Stomach (tissue), 9 donors: ENCODE measurements around the gene CACNB2. TPM values are rescaled to one million over a fixed set of nuclear protein-coding genes. Genes with fewer than 3 reads are reported as not detected.
"Not testable (repeated sequence)": the region's sequence is repeated elsewhere in the genome, so short reads cannot be mapped to it uniquely, and the experiment has no call there.

Experiments used
- DNase-seq, 2 donors: peaks; one replicate each; pipeline versions ENCODE4 v3.0.0 to v3.0.0-alpha.2; 2013 to 2019
- H3K27ac ChIP-seq, 5 donors: fragments of 200-600 bp in 4 of 5; sonication (generic) in 4 of 5; one replicate each; pipeline ENCODE4 v1.5.1; 2013 to 2019; ENCODE audit warnings: mild to moderate bottlenecking in 1 of 5, moderate library complexity in 1 of 5
- H3K27me3 ChIP-seq, 3 donors: fragments of 200-600 bp; sonication (generic); one replicate each; pipeline ENCODE4 v1.5.1; 2017 to 2019; ENCODE audit warnings: mixed run types in 1 of 3
- H3K36me3 ChIP-seq, 4 donors: fragments of 200-600 bp; sonication (generic); 1 replicate in 3 of 4; 2 replicates in 1 of 4; pipeline ENCODE4 v1.5.1; 2016 to 2019
- H3K4me1 ChIP-seq, 4 donors: fragments of 200-600 bp; sonication (generic); one replicate each; pipeline ENCODE4 v1.5.1; 2016 to 2019
- H3K4me3 ChIP-seq, 4 donors: fragments of 200-600 bp; sonication (generic) in 3 of 4; one replicate each; pipeline ENCODE4 v1.5.1; 2016 to 2019; ENCODE audit warnings: mild to moderate bottlenecking in 1 of 4
- H3K9me3 ChIP-seq, 4 donors: fragments of 200-600 bp; sonication (generic); one replicate each; pipeline ENCODE4 v1.5.1; 2016 to 2019
- CTCF ChIP-seq, 7 experiments: fragments of 450-650 bp in 4 of 7; fragments of 200-600 bp in 3 of 7; sonication (generic) in 3 of 7; IDR thresholded peaks; one replicate each; pipeline ENCODE4 v1.5.1; 2016 to 2019; ENCODE audit warnings: antibody characterized with exemption in 7 of 7, control low read depth in 2 of 7, mild to moderate bottlenecking in 1 of 7
- EP300 ChIP-seq: sonication (generic); formaldehyde crosslinking; IDR thresholded peaks from one replicate; pipeline ENCODE4 v1.6.1; 2017; ENCODE audit warnings: antibody characterized with exemption
- POLR2A ChIP-seq, 4 donors: fragments of 450-650 bp; IDR thresholded peaks; one replicate each; pipeline ENCODE4 v1.6.1; 2016; ENCODE audit warnings: antibody characterized with exemption in 4 of 4, control low read depth in 2 of 4, mild to moderate bottlenecking in 1 of 4, moderate library complexity in 1 of 4
- POLR2AphosphoS5 ChIP-seq, 3 donors: sonication (generic); formaldehyde crosslinking; IDR thresholded peaks; one replicate each; pipeline ENCODE4 v1.6.1; 2016; ENCODE audit warnings: antibody characterized with exemption in 3 of 3
- WGBS, 5 donors: extraction: QIAGEN DNeasy Blood & Tissue Kit in 3 of 5; methylation state at CpG; one replicate each; pipeline versions ENCODE4 v1.1.5 to v1.1.7; 2013 to 2018; 5-methylcytosine and 5-hydroxymethylcytosine counted together
- intact Hi-C: fragments of 100-400 bp; cut with DNase I; formaldehyde crosslinking; loops from one replicate; pipeline ENCODE4 v1.15.1; 2023; ENCODE audit warnings: low total_unique reads
- polyA plus RNA-seq, 3 donors: library from polyadenylated mRNA; stranded (reverse); fragments of 200-250 nt; gene quantifications; one replicate each; pipeline ENCODE4 v1.2.3, GENCODE V29; 2013
- total RNA-seq, 5 donors: library from RNA; depleted of rRNA; stranded (reverse); fragments of >200 nt; gene quantifications; one replicate each; pipeline versions ENCODE4 v1.1.0 to v1.2.3, GENCODE V29; 2014 to 2016
- donor health status: healthy with polysubstance abuse.
- donor health status: Bipolar disorder and iron deficiency.
- donor health status: healthy.

The CACNB2 gene
- total and polyA plus RNA-seq, 8 donors: 0.31 to 42.9 (median 14.3) TPM

- no peak overlapping the region for H3K4me3 ChIP-seq
- H3K27ac ChIP-seq: peak overlapping the region in 4 of 5 donors; percentile 49 to 91 (median 66)
- 34 to 49% (median 42%) methylated on average over 6 of the region's 6 CpGs for WGBS, 5 donors
- H3K36me3 ChIP-seq: no peaks in the 10 kb centered on the region
- no peaks in the 10 kb centered on the region for H3K9me3 ChIP-seq
- DNase-seq: peak in 1 of 2 donors; percentile 80
- H3K27me3 ChIP-seq: peaks cover 0 to 23% (median 12%) of the 10 kb centered on the region in 3 donors
- no peak for TF ChIP-seq EP300
- TF ChIP-seq POLR2AphosphoS5 (IDR thresholded peaks at IDR 0.05): peak; percentile 39 to 89 (median 42)
- no peak for TF ChIP-seq POLR2A (IDR thresholded peaks at IDR 0.05)
- TF ChIP-seq CTCF (IDR thresholded peaks at IDR 0.05): no peak
- intact Hi-C loops: no loop called here
- peaks cover 3 to 52% (median 10%) of the 10 kb centered on the region in 4 donors for H3K4me1 ChIP-seq
These were observed 4.7 kb downstream of the CACNB2 start for GRCh38 chr10:18144928-18145327.

GRCh38 chr10:18145652-18146051, 5.4 kb downstream of the CACNB2 start:
- peaks cover 0 to 16% (median 5%) of the 10 kb centered on the region in 3 donors for H3K27me3 ChIP-seq
- no peaks in the 10 kb centered on the region for H3K9me3 ChIP-seq
- WGBS, 5 donors: 51 to 67% (median 65%) methylated on average over 2 of the region's 2 CpGs
- peaks cover 3 to 45% (median 8%) of the 10 kb centered on the region in 4 donors for H3K4me1 ChIP-seq
- TF ChIP-seq EP300 (no peak), POLR2AphosphoS5 (IDR thresholded peaks at IDR 0.05) (no peak), POLR2A (IDR thresholded peaks at IDR 0.05) (no peak), CTCF (IDR thresholded peaks at IDR 0.05) (no peak)
- H3K4me3 ChIP-seq: no peak overlapping the region
- intact Hi-C loops: no loop called here
- H3K36me3 ChIP-seq: no peaks in the 10 kb centered on the region
- DNase-seq: peak in 1 of 2 donors; percentile 14
- peak overlapping the region in 4 of 5 donors; percentile 49 to 91 (median 66) for H3K27ac ChIP-seq

- Histone ChIP-seq H3K27me3 (no peaks in the 10 kb centered on the region), H3K4me1 (peaks cover 0 to 39% (median 4%) of the 10 kb centered on the region in 4 donors), H3K27ac (peak overlapping the region in 1 of 5 donors; percentile 58), H3K36me3 (peaks cover 0 to 8% (median 0%) of the 10 kb centered on the region in 4 donors), H3K4me3 (no peak overlapping the region), H3K9me3 (no peaks in the 10 kb centered on the region)
- no peak for TF ChIP-seq POLR2AphosphoS5 (IDR thresholded peaks at IDR 0.05)
- TF ChIP-seq CTCF (IDR thresholded peaks at IDR 0.05): no peak
- TF ChIP-seq POLR2A (IDR thresholded peaks at IDR 0.05): no peak
- no peak for TF ChIP-seq EP300
- DNase-seq: no peak
- WGBS, 5 donors: 63 to 79% (median 71%) methylated on average over 6 of the region's 6 CpGs
- intact Hi-C loops: no loop called here
These were observed 9.1 kb downstream of the CACNB2 start for GRCh38 chr10:18149196-18149800.

- no peak overlapping the region for H3K27ac ChIP-seq
- H3K36me3 ChIP-seq: peaks cover 0 to 8% (median 0%) of the 10 kb centered on the region in 4 donors
- 78 to 83% (median 79%) methylated on average over 5 of the region's 5 CpGs for WGBS, 5 donors
- no peaks in the 10 kb centered on the region for H3K9me3 ChIP-seq
- peaks cover 0 to 20% (median 0%) of the 10 kb centered on the region in 4 donors for H3K4me1 ChIP-seq
- H3K4me3 ChIP-seq: no peak overlapping the region
- H3K27me3 ChIP-seq: no peaks in the 10 kb centered on the region
- intact Hi-C loops: no loop called here
- TF ChIP-seq EP300 (no peak), POLR2A (IDR thresholded peaks at IDR 0.05) (no peak), CTCF (IDR thresholded peaks at IDR 0.05) (no peak), POLR2AphosphoS5 (IDR thresholded peaks at IDR 0.05) (no peak)
- DNase-seq: no peak
These were observed 11.2 kb downstream of the CACNB2 start for GRCh38 chr10:18151356-18151890.

- intact Hi-C loops, H3K9me3 ChIP-seq, H3K27ac ChIP-seq, H3K4me3 ChIP-seq, DNase-seq, H3K36me3 ChIP-seq, H3K27me3 ChIP-seq: not testable (repeated sequence)
- H3K4me1 ChIP-seq: peaks cover 0 to 15% (median 0%) of the 10 kb centered on the region in 4 donors
- WGBS, 5 donors: 90 to 100% (median 96%) methylated on average over 4 of the region's 4 CpGs
These were observed 13.2 kb downstream of the CACNB2 start for GRCh38 chr10:18153381-18153780.
